ENCODE measurements around the gene RNF166.

The RNF166 gene

DNA sequence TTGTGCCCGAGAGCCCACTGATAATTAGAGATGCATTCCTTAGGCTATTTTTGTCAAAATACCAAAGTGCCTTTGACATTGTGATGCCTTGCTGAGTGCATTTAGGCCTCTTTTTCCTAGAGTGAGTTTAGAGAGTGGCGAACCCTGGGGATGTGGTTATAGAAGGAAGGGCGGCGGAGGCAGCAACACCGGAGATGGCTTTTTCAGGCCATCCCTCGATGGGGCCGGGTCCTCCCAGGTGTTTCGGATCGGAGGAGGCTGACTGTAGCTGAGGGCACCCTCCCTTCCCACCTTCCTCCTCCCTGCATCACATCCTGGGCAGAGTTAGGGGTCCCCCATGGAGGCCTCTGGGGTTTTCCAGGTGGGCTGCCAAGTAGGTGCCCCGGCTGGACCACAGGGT is 13.3 kb downstream of the RNF166 start:
- no peak for DNase-seq (ENCODE audit: low spot score)

DNA sequence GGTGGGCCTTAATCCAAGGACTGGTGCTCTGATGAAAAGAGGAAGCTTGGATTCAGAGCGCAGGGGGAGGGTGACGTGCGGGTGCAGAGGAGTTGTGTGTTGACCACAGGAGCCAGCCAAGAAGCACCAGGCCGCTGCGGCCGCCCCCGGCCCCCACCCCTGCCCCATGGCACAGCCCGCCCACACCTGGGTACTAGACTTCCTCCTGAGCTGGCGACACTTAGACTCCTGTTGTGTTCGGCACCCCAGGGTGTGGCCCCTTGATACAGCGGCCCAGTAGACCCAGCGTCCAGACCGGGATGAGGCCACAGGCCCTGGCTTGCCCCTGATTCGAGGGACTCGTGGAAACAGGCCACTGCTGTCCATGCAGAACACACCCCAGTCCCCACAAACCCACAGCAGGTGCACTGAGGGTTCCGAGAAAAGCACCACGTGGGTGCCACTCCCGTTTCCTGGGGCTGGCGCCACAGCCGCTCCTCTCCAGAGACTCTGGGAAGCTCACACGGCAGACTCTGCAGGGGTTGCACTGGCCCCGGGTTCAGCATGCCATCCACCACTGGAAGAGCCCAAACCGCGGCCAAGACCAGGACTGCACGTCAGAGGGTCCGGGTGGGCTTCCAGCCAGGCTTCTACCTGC is 14.2 kb downstream of the RNF166 start:
- peak; percentile 63 for DNase-seq (ENCODE audit: low spot score)

DNA sequence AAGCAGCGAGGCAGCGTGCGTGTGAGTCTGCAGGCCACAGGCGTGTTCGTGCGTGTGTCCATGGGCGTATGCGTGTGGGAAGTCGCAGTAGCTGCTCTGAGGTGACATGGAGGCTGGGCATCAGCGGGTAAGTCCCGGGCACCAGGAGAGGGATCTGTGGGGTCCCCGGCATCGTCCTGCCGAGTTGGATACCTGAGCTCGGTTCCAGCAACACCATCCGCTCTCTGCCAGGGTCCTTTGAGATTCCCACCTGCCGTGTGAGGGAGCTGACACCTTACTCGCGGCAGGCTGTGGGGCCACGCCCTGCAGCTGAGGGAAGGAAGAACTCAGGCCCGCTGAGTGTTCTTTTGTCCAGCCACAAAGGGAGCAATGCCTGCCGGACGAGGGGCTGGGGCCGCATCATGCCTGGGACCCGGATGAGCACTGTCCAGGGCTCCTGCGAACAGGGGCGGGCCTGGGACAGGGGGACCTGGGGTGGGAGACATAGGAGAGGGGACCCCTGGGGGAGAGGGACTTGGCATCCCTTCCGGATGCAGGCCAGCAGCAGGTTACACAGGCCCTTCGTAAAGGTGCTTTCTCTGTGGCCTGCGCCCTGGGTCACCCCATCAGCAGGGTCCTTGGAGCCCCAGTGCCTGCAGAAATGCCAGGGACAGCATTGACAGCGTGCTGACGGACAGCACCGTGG is 14.9 kb downstream of the RNF166 start:
- DNase-seq (ENCODE audit: low spot score) = no peak

DNA sequence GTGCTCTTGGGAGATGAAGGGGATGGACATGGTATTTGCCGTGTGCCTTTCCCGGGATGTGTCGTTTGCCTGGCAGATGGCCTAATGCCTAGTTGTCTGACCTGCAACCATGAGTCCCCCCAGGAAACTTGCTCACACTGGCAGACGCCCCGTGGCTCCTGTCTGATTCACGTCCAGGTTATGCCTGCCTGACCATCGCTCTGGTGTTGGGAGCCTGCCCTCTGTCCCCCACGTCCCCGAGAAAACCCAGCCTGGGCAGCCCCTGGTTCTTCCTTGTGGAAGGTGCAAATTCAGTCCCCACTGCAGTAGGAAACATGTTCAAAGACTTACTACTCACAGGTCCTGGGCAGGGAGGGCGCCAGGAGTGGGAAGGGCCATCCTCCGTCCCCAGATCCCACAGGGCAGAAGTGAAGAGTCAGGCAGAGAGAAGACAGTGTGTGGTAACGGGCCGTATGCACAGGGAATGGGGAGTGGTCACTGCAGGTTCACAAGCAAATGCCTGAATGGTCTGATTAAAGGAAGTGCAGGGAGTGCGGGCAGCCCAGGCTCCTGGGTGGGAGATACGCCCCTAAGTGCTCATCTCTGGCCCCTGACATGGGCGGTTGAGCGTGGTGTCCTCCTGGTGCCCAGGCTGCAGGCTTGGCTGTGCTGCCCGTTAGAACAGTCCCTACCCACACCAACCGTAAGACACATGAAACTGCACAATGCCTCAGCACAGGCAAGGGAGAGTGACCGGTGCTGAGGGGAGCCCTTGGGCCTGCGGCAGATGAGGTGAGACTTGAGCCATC is 15.7 kb downstream of the RNF166 start:
- no peak for DNase-seq (ENCODE audit: low spot score)

DNA sequence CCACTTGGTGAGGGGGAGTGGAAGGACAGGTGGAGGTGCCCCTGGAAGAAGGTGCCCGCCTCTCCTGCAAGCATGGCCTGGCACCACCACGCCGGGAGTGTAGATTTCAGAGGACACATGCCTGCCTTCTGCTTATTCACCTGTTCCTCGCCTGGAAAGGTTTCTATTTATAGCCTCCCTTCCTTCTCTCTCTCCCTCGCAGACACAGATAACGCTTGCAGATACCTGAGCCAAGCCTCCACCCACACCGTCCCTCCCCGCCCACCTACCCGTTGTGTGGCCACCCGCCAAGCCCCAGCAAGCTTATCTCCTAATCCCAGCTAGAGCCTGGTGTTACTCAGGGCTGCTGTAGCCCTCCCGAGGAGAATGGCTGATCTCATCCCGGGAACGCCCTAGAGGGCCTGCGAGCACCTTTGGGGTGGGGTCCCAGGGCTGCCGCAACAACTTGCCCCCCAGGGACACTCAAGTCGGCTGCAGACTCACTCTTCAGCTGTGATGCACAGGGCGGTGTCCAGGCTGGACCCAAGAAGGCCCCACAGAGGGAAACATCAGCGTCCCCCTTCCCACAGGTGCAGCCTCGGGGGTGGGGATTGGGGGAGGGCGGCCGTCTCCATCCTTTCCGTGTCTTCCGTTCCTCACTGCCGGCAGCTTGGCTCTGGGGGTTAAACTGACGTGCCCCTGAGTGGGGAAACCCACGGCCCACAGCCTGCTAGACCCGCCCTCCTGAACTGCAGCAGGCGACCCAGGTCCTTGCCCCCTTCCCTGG is 18.0 kb downstream of the RNF166 start:
- no peak for DNase-seq (ENCODE audit: low spot score)

DNA sequence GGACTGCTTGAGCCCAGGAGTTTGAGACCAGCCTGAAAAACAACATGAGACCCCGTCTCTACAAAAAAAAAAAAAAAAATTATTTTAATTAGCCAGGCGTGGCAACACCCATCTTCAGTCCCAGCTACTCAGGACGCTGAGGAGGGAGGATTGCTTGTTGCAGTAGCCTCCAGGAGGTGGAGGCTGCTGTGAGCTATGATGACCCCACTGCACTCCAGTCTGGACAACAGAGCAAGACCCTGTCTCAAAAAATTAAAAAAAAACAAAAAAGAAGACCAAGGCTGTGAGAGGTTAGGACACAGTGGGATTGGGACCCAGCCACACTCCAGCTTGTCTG is 18.6 kb downstream of the RNF166 start:
- DNase-seq (ENCODE audit: low spot score) = no peak

DNA sequence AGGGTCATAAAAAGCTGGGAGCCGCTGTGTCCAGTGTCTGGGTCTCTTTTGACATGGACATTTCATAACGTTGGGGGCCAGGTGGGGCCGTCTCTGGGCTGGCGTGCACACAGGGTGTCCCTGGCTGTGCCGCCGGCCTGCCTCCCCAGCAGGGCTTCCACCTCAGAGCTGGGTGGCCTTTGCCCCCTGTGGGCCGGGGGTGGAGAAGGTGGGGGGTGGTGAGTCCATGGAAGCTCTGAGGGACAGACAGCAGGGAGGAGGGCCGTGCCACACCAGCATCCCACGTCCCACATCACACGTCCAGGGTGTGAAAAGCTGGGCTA is 19.0 kb downstream of the RNF166 start:
- DNase-seq (ENCODE audit: low spot score) = no peak

DNA sequence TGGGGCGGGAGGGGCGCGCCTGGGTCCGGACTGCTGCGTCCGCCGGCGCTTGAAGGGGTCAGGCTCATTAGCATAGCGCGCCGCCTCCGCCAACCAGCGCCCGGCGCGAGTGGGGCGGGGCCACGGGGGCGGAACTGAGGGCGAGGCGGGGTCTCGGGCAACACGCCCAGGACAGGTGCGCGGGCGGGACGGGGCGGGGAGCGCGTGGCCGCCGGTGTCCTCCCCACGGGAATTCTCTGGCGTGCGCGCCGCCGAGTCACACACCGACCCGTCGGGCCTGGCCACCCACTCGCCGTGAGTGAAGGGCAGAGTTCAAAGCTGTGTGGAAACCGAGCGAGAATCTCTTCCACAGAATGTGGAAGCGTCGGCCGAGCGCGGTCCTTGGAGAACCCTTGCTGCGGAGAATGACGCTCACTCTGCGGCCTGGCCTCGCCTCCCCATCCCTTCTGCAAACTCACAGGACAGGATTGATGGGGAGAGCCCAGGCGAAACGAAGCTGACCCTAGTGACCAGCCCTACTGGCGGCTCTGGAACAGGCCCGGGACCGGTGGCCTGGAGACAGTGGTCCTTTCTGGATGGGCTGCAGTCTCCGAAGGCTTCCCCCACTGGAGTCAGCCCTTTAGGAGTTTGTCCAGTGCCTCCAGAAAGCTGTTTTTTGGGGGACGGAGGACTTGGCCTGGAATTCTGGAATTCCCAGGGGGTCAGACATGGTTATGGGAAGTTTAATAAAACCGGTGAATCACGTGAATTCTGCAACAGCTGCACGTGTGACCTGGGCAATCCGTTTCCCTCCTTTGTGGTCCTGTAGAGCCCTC is 19.6 kb downstream of the RNF166 start, which contains the start of gene SNAI3:
Gene SNAI3 (minus strand): TSS at position 69 of the 815 bp plus-strand sequence. CDS start 101 bp downstream, outside the sequence.
- DNase-seq (ENCODE audit: low spot score) = peak; percentile 44

DNA sequence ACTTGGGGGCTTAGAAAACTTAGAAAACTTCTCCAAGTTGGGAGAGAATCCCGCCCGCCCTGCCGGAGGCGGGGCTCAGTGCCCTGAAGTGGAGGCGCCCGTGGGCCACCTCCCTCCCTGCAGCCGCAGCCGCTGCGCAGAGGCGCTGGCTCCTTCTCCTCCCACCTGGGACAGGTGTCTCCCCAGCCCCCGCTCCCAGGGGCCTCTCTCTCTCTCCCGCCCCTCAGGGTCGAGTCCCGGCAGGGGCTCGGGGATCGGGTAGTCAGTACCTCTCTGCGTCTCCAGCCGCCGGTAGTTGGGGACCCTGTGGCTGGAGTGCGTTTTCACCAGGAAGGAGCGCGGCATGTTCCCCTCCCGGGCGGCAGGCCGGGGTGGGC is 20.2 kb downstream of the RNF166 start:
- DNase-seq (ENCODE audit: low spot score) = no peak

DNA sequence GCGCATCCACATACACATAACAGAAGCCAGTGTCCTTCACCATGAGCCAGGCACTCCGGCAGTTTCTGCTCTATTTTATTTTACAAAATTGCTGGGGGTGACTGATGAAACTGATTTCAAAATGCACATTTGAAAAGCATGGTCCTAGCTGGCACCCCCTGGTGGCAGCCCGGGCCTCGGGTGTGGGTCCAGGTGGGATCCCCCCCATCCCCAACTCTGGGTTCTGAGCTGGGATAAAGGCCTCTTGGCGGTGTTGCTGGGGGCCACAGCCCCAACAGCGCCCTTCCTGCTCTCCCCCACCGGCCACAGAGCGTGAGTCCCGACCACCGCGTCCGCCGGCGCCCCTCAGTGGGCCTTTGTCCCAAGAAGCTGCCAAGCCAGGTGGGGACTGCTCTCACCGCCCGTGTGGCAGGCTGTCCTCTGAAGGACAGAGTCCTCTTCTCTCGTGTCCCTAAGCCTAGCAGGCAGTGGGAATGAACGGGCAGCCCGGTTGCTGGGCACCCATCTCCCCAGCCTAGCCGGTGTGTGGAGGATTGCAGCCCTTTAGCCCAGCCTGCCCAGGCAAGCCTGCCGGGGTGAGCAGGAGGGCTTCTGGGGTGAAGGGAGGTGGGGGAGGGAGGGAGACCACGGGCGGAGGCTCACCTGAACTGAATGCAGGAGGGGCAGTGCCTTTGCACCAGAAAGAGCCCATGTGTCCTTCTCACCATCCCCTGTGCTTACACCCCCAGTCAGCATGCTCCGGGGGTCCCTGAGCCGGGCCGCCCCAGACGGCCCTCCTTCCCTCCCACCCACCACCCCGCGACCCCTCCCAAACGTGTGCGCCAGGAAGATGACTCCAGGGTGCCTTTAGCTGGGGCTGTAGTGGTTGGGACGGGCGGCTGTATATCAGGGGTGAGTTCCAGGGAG is 20.8 kb downstream of the RNF166 start:
- no peak for DNase-seq (ENCODE audit: low spot score)

DNA sequence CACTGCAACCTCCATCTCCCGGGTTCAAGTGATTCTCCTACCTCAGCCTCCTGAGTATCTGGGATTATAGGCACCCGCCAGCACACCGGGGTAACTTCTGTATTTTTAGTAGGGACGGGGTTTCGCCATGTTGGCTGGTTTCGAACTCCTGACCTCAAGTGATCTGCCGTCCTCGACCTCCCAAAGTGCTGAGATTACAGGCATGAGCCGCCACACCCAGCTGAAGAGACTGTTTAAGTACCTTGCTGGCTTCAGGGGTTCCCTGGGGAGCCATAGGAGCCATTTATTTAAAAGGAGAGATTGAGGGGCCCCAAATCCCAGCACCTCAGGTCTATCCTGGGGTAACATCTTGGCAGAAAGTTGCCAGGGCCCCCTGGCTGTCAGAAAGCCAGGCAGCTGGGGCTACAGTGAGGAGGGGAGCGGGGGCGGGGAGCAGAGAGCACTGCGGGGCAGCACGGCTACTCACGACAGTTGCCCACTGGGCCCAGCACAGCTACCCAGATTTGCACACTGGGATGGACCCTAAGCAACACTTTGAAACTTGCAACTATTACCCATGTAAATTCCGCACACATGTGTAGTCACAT is 21.5 kb downstream of the RNF166 start:
- DNase-seq (ENCODE audit: low spot score) = no peak

DNA sequence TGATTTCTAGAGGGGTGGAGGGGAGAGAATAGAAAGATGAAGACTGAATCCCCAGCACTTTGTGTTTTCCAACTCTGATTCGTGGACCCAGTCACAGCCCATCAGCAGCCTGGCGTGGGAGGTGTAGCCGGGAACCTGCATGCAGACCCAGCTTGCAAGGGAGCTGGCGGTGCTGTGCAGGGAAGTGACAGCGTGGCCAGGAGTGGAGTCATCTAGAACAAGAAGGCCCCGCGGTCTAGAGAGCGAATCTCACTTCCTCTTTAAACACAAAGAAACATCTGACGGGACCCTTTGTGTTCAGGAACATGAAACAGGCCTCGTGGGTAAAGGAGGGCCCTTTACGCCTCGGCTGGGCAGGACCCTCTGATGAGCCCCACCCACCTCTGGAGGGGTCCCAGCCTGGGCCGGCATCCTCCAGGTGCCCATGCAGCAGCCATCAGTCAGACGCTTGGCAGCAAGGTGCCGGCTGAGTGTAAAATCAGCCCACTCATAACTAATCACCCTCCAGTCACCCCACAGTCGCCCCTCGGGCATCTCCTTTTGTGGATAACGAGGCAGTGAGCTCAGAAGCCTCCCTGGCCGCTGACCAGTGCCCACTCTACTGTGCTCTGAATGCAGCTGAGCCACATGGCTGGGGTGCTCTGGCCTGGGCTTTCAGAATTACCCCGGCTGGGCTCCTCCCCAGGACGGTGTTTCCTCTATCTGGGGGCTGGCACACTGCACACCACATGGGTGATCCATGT is 24.3 kb downstream of the RNF166 start:
- peak; percentile 81 for DNase-seq (ENCODE audit: low spot score)

DNA sequence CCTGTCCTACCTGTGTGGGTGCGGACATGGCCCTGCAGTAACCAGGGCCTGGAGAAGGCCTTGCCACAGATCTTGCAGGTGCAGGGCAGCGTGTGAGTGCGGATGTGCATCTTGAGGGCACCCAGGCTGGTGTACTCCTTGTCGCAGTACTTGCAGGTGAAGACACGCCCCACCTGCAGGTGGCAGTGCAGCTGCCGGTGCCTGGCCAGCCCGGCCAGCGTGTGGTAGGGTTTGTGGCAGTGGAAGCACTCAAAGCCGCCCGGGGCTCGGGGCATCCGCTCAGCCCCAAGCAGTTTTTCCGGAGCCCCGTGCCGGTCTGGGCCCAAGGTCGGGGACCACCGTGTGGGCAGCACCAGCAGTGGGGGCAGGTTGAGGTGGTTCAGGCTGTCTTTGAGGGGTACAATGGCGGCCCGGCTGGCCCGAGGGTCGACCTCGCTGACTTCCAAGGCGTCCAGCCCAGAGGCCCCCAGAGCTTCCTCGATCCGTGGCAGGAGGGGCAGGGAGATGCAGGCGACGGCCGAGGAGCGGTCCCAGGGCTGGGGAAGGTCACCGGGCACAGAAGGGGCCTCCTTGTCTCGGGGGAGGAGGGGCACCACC is 25.0 kb downstream of the RNF166 start:
- no peak for DNase-seq (ENCODE audit: low spot score)

DNA sequence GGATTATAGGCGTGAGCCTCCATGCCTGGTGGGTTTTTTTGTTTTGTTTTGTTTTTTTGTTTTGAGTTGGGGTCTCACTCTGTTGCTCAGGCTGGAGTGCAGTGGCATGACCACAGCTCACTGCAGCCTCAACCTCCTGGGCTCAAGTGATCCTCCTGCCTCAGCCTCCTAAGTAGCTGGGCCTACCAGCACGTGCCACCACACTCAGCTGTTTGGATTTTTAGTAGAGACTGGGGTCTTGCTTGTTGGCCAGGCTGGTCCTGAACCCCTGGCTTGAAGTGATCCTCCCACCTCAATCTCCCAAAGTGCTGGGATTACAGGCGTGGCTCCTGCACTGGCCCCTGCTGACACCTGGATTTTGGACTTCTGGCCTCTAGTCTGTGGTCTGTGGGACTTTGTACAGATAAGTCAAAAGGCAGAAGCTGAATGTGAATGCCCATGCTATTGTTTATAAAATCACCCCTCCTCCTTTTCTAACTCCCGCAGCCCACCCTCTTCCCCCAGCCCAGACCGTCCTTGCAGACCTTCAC is 25.6 kb downstream of the RNF166 start:
- no peak for DNase-seq (ENCODE audit: low spot score)

DNA sequence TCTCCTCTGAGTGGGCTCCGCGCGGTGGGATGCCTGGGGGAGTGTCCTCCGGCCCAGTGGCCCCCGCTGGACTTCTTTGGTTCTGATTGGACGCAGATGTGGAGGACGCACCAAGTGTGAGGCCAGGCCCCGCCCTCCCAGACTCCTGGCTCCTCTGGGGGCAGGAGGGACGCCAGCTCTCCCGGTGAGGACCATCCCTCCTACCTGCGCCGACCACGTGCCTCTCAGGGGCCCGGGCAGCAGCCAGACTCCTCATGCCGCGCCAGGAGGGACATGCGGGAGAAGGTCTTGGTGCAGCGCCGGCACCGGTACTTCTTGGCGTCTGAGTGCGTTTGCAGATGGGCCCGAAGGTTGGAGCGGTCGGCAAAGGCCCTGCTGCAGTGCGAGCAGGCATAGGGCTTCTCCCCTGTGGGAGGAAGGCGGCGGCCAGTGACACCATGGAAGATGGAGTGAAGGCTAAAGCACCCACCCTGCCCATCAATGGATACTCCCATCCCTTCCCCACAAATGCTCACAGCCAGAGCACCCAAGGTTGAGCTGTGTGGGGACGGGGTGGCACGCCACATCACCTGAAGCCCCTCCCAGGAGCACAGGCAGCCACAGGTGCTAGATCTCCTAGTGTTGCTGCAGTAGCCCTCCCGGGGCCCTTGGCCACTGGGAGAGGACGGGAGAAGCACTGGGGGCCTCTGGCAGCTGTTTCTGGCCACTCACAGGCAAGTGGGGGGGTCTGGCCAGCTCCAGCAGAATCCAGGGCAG is 27.8 kb downstream of the RNF166 start:
- no peak for DNase-seq (ENCODE audit: low spot score)

DNA sequence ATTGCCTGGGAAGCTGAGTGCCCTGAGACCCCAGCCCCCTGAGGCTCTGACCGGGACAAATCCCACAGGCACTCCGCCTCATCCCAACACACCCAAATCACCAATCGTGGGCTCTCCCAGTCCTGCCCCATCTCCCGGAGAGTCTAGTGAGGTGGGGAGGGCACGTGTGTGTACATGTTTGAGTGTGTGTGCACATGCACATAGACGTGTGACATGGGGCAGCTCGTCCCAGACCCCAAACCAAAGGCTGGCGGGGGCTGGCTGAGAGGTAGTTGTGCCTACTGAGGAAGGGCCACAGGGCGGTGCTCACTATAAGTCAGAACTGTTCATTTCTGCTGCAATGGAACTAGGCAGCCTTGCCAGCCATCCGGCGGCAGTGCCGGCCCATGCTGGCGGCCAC is 28.5 kb downstream of the RNF166 start:
- no peak for DNase-seq (ENCODE audit: low spot score)

DNA sequence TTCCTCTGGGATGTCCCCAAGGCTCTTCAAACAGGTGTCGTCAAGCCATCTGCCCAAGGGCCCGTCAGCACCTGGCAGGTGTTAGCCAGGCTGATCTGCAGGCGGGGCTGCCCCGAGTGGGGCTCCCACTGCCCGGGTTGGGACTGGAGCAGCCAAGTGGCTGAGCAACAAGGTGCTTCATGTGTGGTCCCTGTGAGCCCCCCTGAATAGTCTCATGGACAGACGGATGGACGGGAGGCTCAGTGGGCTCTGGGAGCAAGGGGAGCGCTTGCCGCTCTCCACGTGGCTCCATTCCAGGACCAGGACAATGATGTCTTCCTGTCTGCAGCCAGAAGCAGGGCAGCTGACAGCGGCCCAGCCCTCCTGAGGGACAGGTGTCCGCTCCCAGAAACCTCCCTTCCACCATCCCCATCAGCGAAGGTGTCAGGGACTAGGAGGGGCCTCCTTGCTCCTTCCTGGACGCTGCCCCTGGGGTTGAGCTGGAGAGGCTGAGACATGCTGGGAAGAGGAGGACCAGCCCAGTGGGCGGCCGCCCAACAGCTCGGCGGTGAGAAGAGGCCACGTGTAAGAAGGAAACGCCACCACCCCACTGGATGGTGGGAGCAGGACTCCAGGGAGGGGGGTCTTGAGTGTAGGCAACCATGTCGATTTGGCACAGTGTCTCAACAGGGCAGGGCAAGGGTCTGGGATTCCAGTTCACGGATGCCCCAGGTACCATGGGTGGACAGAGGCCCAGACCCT is 29.5 kb downstream of the RNF166 start:
- no peak for DNase-seq (ENCODE audit: low spot score)
